Caco-2 (cell line): ENCODE measurements around the gene MARVELD1. TPM values are rescaled to one million over a fixed set of nuclear protein-coding genes. Genes with fewer than 3 reads are reported as not detected.

ENCODE experiments used
- BruUV-seq: library from RNA; stranded (reverse); fragments of 400-500 nt; replicated peaks from 2 replicates; lab custom pipeline; 2021; lab: Mats Ljungman, UMichigan
- CTCF ChIA-PET: fragments of 300-600 bp; sonication (Branson Sonifier 250); formaldehyde crosslinking; loops from one replicate; lab custom pipeline; 2022; ENCODE audit warnings: antibody characterized with exemption; lab: Charles Lee
- POLR2A ChIA-PET: fragments of 300-600 bp; sonication (Branson Sonifier 250); formaldehyde crosslinking; loops from one replicate; lab custom pipeline; 2022; ENCODE audit warnings: antibody characterized with exemption; lab: Charles Lee
- DNase-seq, 2 experiments: peaks; one replicate each; pipeline versions ENCODE4 v3.0.0 to v3.0.0-alpha.2; 2020 to 2022
- H3K27me3 ChIP-seq: replicated peaks from 2 replicates; pipeline ENCODE4 v1.6.0; 2011; ENCODE audit warnings: low read length; ENCODE audit not compliant: control insufficient read depth, insufficient read depth
- H3K36me3 ChIP-seq: 2 replicates; pipeline ENCODE4 v1.5.1; 2011; ENCODE audit warnings: low read length; ENCODE audit not compliant: control insufficient read depth, insufficient read depth
- H3K4me1 ChIP-seq: fragments of 250-450 bp; sonication (Bioruptor Pico); 2 replicates; pipeline ENCODE4 v1.5.1; 2020; ENCODE audit warnings: mild to moderate bottlenecking
- H3K4me3 ChIP-seq: 2 replicates; pipeline ENCODE4 v1.5.1; 2011; ENCODE audit warnings: low read depth, mild to moderate bottlenecking, control low read depth, low read length
- H3K9me3 ChIP-seq: fragments of 250-450 bp; sonication (Bioruptor Pico); 2 replicates; pipeline ENCODE4 v1.5.1; 2020; ENCODE audit warnings: mild to moderate bottlenecking, moderate library complexity
- H3K27ac Mint-ChIP-seq: one replicate; pipeline ENCODE4 v1.8.0; 2022; ENCODE audit warnings: mixed read lengths; ENCODE audit not compliant: unreplicated experiment
- H3K27me3 Mint-ChIP-seq: one replicate; pipeline ENCODE4 v1.8.0; 2022; ENCODE audit warnings: mixed read lengths; ENCODE audit not compliant: insufficient read depth, unreplicated experiment
- H3K36me3 Mint-ChIP-seq: one replicate; pipeline ENCODE4 v1.8.0; 2022; ENCODE audit warnings: mild to moderate bottlenecking, mixed read lengths; ENCODE audit not compliant: insufficient read depth, unreplicated experiment
- H3K4me1 Mint-ChIP-seq: one replicate; pipeline ENCODE4 v1.8.0; 2022; ENCODE audit warnings: low read depth, mixed read lengths; ENCODE audit not compliant: unreplicated experiment
- H3K4me3 Mint-ChIP-seq: one replicate; pipeline ENCODE4 v1.8.0; 2022; ENCODE audit warnings: mild to moderate bottlenecking, moderate library complexity, mixed read lengths; ENCODE audit not compliant: unreplicated experiment
- H3K9me3 Mint-ChIP-seq: one replicate; pipeline ENCODE4 v1.8.0; 2022; ENCODE audit warnings: mixed read lengths; ENCODE audit not compliant: unreplicated experiment
- intact Hi-C: fragments of 100-400 bp; cut with micrococcal nuclease; formaldehyde crosslinking; loops from one replicate; pipeline ENCODE4 v1.10.0; 2022; ENCODE audit not compliant: unreplicated experiment
- total RNA-seq: library from RNA; stranded (reverse); gene quantifications from 2 replicates; pipeline ENCODE4 v1.2.3, GENCODE V29; 2022
- TF ChIP-seq, protein P1 (sequence below), 2 experiments: fragments of 200-600 bp in 1 of 2; IDR thresholded peaks; 1 replicate in 1 of 2; 2 replicates in 1 of 2; pipeline versions ENCODE4 v1.5.1 to v1.8.0; 2011 to 2022; ENCODE audit warnings: antibody characterized with exemption in 1 of 2, control low read depth in 1 of 2, inconsistent platforms in 1 of 2, low read depth in 1 of 2, low read length in 1 of 2, mild to moderate bottlenecking in 1 of 2, moderate library complexity in 1 of 2; ENCODE audit not compliant: insufficient read depth in 1 of 2, severe bottlenecking in 1 of 2, unreplicated experiment in 1 of 2

The MARVELD1 gene
- total RNA-seq, 1 experiment from 2014 or later = 19.6 TPM

- Histone ChIP-seq H3K27me3 (no peaks in the 10 kb centered on the region), H3K4me1 (peaks cover 18% of the 10 kb centered on the region), H3K9me3 (no peaks in the 10 kb centered on the region), H3K4me3 (peak overlapping the region; percentile 89; the same call in 1 of the 2 replicates), H3K36me3 (no peaks in the 10 kb centered on the region)
- intact Hi-C loops = loop anchor here (5.0 kb wide), 1 partner anchor 33 kb away; no protein-coding TSS in a partner anchor
- no peaks in the 10 kb centered on the region for H3K9me3 Mint-ChIP-seq
- peaks cover 21% of the 10 kb centered on the region for H3K36me3 Mint-ChIP-seq
- H3K27me3 Mint-ChIP-seq = no peaks in the 10 kb centered on the region
- peaks cover 18% of the 10 kb centered on the region for H3K4me1 Mint-ChIP-seq
- TF ChIP-seq, protein P1, sequence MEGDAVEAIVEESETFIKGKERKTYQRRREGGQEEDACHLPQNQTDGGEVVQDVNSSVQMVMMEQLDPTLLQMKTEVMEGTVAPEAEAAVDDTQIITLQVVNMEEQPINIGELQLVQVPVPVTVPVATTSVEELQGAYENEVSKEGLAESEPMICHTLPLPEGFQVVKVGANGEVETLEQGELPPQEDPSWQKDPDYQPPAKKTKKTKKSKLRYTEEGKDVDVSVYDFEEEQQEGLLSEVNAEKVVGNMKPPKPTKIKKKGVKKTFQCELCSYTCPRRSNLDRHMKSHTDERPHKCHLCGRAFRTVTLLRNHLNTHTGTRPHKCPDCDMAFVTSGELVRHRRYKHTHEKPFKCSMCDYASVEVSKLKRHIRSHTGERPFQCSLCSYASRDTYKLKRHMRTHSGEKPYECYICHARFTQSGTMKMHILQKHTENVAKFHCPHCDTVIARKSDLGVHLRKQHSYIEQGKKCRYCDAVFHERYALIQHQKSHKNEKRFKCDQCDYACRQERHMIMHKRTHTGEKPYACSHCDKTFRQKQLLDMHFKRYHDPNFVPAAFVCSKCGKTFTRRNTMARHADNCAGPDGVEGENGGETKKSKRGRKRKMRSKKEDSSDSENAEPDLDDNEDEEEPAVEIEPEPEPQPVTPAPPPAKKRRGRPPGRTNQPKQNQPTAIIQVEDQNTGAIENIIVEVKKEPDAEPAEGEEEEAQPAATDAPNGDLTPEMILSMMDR (IDR thresholded peaks at IDR 0.05; ENCODE audit: insufficient read depth in 1 of 2, low read depth in 1 of 2, low read length in 1 of 2, severe bottlenecking in 1 of 2, unreplicated experiment in 1 of 2) = no peak
- H3K27ac Mint-ChIP-seq = peak overlapping the region; percentile 91
- BruUV-seq = no TSS peak
- CTCF ChIA-PET = interaction anchor here (1.4 to 2.7 kb wide), 5 partner anchors 8 to 39 kb away, joined by 4 to 15 read pairs (median 7); partner anchors contain the start of gene ZFYVE27
- DNase-seq = no peak
- POLR2A ChIA-PET = interaction anchor here (1.8 to 2.6 kb wide), 3 partner anchors 9 to 28 kb away, joined by 5 to 20 read pairs (median 16); partner anchors contain the start of genes AVPI1 and ZFYVE27
- peak overlapping the region; percentile 92 for H3K4me3 Mint-ChIP-seq
These were observed 1.8 kb downstream of the MARVELD1 start for GRCh38 chr10:97715259-97715874.

- Histone ChIP-seq H3K9me3 (no peaks in the 10 kb centered on the region), H3K4me3 (no peak overlapping the region), H3K4me1 (peaks cover 18% of the 10 kb centered on the region), H3K27me3 (no peaks in the 10 kb centered on the region), H3K36me3 (no peaks in the 10 kb centered on the region)
- no peak for DNase-seq
- H3K4me3 Mint-ChIP-seq = no peak overlapping the region
- H3K9me3 Mint-ChIP-seq = no peaks in the 10 kb centered on the region
- no TSS peak for BruUV-seq
- H3K36me3 Mint-ChIP-seq = peaks cover 20% of the 10 kb centered on the region
- H3K27ac Mint-ChIP-seq = no peak overlapping the region
- intact Hi-C loops = loop anchor here (5.0 kb wide), 1 partner anchor 35 kb away; no protein-coding TSS in a partner anchor
- H3K27me3 Mint-ChIP-seq = no peaks in the 10 kb centered on the region
- TF ChIP-seq, protein P1 (IDR thresholded peaks at IDR 0.05; ENCODE audit: insufficient read depth in 1 of 2, low read depth in 1 of 2, low read length in 1 of 2, severe bottlenecking in 1 of 2, unreplicated experiment in 1 of 2) = no peak
- ChIA-PET CTCF (interaction anchor here (1.1 to 2.6 kb wide), 2 partner anchors 8 to 9 kb away, joined by 3 to 8 read pairs; no protein-coding TSS in a partner anchor), POLR2A (no interaction called here)
- H3K4me1 Mint-ChIP-seq = peaks cover 17% of the 10 kb centered on the region
These were observed 4.1 kb downstream of the MARVELD1 start for GRCh38 chr10:97717627-97718026.

- Mint-ChIP-seq H3K36me3 (peaks cover 17% of the 10 kb centered on the region), H3K4me3 (no peak overlapping the region), H3K27me3 (no peaks in the 10 kb centered on the region), H3K9me3 (no peaks in the 10 kb centered on the region), H3K4me1 (peaks cover 12% of the 10 kb centered on the region), H3K27ac (no peak overlapping the region)
- Histone ChIP-seq H3K4me3 (no peak overlapping the region), H3K4me1 (peaks cover 13% of the 10 kb centered on the region), H3K27me3 (no peaks in the 10 kb centered on the region), H3K36me3 (no peaks in the 10 kb centered on the region), H3K9me3 (no peaks in the 10 kb centered on the region)
- DNase-seq = no peak
- CTCF ChIA-PET = interaction anchor here (2.6 kb wide), 1 partner anchor 9 kb away, joined by 8 read pairs; no protein-coding TSS in a partner anchor
- TF ChIP-seq, protein P1 (IDR thresholded peaks at IDR 0.05; ENCODE audit: insufficient read depth in 1 of 2, low read depth in 1 of 2, low read length in 1 of 2, severe bottlenecking in 1 of 2, unreplicated experiment in 1 of 2) = no peak
- POLR2A ChIA-PET = no interaction called here
- intact Hi-C loops = loop anchor here (5.0 kb wide), 1 partner anchor 36 kb away; no protein-coding TSS in a partner anchor
- BruUV-seq = no TSS peak
These were observed 4.6 kb downstream of the MARVELD1 start for GRCh38 chr10:97718178-97718577.
